K562 (cell line): Measurements from ENCODE around the gene ZNF124. TPM values are rescaled to one million over a fixed set of nuclear protein-coding genes. Genes with fewer than 3 reads are reported as not detected.
A peak's percentile ranks its signal among the peaks of the same experiment; 100 is the strongest.

Source experiments
- CGGBP1 ChIP-seq: fragments of 250-450 bp; sonication (Bioruptor Pico); IDR thresholded peaks from 2 replicates; pipeline ENCODE4 v1.9.0; 2021; ENCODE audit warnings: mild to moderate bottlenecking
- DLX4 ChIP-seq: fragments of 250-450 bp; sonication (Bioruptor Pico); IDR thresholded peaks from 2 replicates; pipeline ENCODE4 v1.6.1; 2021; ENCODE audit warnings: mild to moderate bottlenecking
- GTF2B ChIP-seq: IDR thresholded peaks from 2 replicates; pipeline ENCODE4 v1.6.1; 2011; ENCODE audit not compliant: insufficient read length; ENCODE audit errors: extremely low read depth
- ILF3 ChIP-seq: fragments of 450-650 bp; IDR thresholded peaks from 2 replicates; pipeline ENCODE4 v1.6.1; 2018; ENCODE audit warnings: antibody characterized with exemption, mild to moderate bottlenecking, moderate library complexity, borderline replicate concordance
- NFIC ChIP-seq: fragments of 450-650 bp; IDR thresholded peaks from 2 replicates; pipeline ENCODE4 v1.6.1; 2017; ENCODE audit warnings: mild to moderate bottlenecking, inconsistent platforms
- NFYB ChIP-seq: IDR thresholded peaks from 2 replicates; pipeline ENCODE4 v1.6.1; 2011; ENCODE audit warnings: mild to moderate bottlenecking, moderate library complexity; ENCODE audit not compliant: insufficient read length; ENCODE audit errors: extremely low read depth
- NONO ChIP-seq, 2 experiments: fragments of 200-400 bp in 1 of 2; fragments of 450-650 bp in 1 of 2; formaldehyde crosslinking in 1 of 2; IDR thresholded peaks; 2 replicates each; pipeline ENCODE4 v1.6.1; 2017; ENCODE audit warnings: low read depth in 2 of 2, mild to moderate bottlenecking in 2 of 2, moderate library complexity in 2 of 2, low read length in 1 of 2
- NR4A1 ChIP-seq, 2 experiments: fragments of 250-450 bp in 1 of 2; fragments of 450-650 bp in 1 of 2; sonication (Bioruptor Pico) in 1 of 2; IDR thresholded peaks; 2 replicates each; pipeline versions ENCODE4 v1.4.0 to v1.6.1; 2016 to 2020; ENCODE audit warnings: mild to moderate bottlenecking in 2 of 2, missing compliant biosample characterization in 1 of 2, missing genetic modification characterization in 1 of 2, moderate library complexity in 1 of 2
- PHF21A ChIP-seq: fragments of 450-650 bp; IDR thresholded peaks from 2 replicates; pipeline ENCODE4 v1.6.1; 2017; ENCODE audit warnings: low read depth, borderline replicate concordance
- POLR3G ChIP-seq: IDR thresholded peaks from 2 replicates; pipeline ENCODE4 v1.6.1; 2011; ENCODE audit not compliant: insufficient read length, insufficient replicate concordance; ENCODE audit errors: extremely low read depth
- RFX7 ChIP-seq: fragments of 250-450 bp; sonication (Bioruptor Pico); IDR thresholded peaks from 2 replicates; pipeline ENCODE4 v1.5.1; 2021; ENCODE audit warnings: mild to moderate bottlenecking
- TRIM24 ChIP-seq, 2 experiments: fragments of 450-650 bp; IDR thresholded peaks; 2 replicates each; pipeline ENCODE4 v1.6.1; 2016
- ZKSCAN8 ChIP-seq: fragments of 200-800 bp; sonication (Bioruptor generic); IDR thresholded peaks from 2 replicates; pipeline ENCODE4 v1.6.1; 2016; ENCODE audit warnings: missing genetic modification characterization, missing compliant biosample characterization
- ZNF140 ChIP-seq: fragments of 250-450 bp; sonication (Bioruptor Pico); IDR thresholded peaks from 2 replicates; pipeline ENCODE4 v1.8.0; 2021; ENCODE audit warnings: moderate library complexity, mild to moderate bottlenecking, inconsistent platforms
- ZNF280A ChIP-seq: fragments of 450-650 bp; IDR thresholded peaks from 2 replicates; pipeline ENCODE4 v1.6.1; 2018; ENCODE audit warnings: mild to moderate bottlenecking, low read depth; ENCODE audit not compliant: partially characterized antibody
- ZNF407 ChIP-seq: fragments of 450-650 bp; IDR thresholded peaks from 2 replicates; pipeline ENCODE4 v1.6.1; 2016; ENCODE audit warnings: low read depth
- ZNF695 ChIP-seq: fragments of 450-650 bp; formaldehyde crosslinking; IDR thresholded peaks from 2 replicates; pipeline ENCODE4 v1.4.0; 2020; ENCODE audit warnings: mild to moderate bottlenecking, moderate library complexity
- polyA plus RNA-seq, 8 experiments: library from polyadenylated mRNA; depleted of rRNA in 4 of 8; stranded (reverse) in 5 of 8; unstranded in 3 of 8; fragments of >200 nt; fragmentation: Nextera tagmentation in 2 of 8; fragmentation: Illumina TruSeq in 1 of 8; extraction: Ambion mirVana in 2 of 8; extraction: Trizol in 1 of 8; gene quantifications; 2 replicates each; pipeline versions ENCODE4 v1.2.1 to v1.2.3, GENCODE V29; 2011 to 2014; ENCODE audit warnings: inconsistent platforms in 1 of 8, missing spikeins in 1 of 8
- total RNA-seq, 7 experiments: library from RNA; depleted of rRNA in 6 of 7; stranded (reverse); fragments of >200 nt in 6 of 7; fragmentation: Illumina TruSeq in 2 of 7; extraction: Trizol in 2 of 7; gene quantifications; 2 replicates each; pipeline versions ENCODE4 v1.2.1 to v1.2.3, GENCODE V29; 2011 to 2021; ENCODE audit warnings: low replicate concordance in 1 of 7

ZNF124 gene
- total and polyA plus RNA-seq, 9 of the 15 experiments (the other 6 are each of a cell fraction or from before 2014, with no cell fraction given): 7.6 to 71.5 (median 20.2) TPM

GRCh38 chr1:247118946-247119446 lies 52.8 kb downstream of the ZNF124 start (continued):
- TF ChIP-seq PHF21A: no peak
- no peak for TF ChIP-seq NONO (IDR thresholded peaks at IDR 0.05; ENCODE audit: low read depth in 2 of 2, low read length in 1 of 2)
- no peak for TF ChIP-seq GTF2B
- no peak for TF ChIP-seq ZNF695 (CRISPR knock-in tag)
- no peak for TF ChIP-seq ILF3
- TF ChIP-seq NFYB: no peak
- TF ChIP-seq TRIM24 (IDR thresholded peaks at IDR 0.05): peak in 1 of 2 experiments; percentile 38; a peak in 1 of 4 replicates
- TF ChIP-seq ZKSCAN8 (CRISPR knock-in tag): no peak
- TF ChIP-seq NFIC: no peak
- TF ChIP-seq ZNF280A: no peak
- no peak for TF ChIP-seq CGGBP1 (CRISPR knock-in tag)
- no peak for TF ChIP-seq ZNF407
- TF ChIP-seq RFX7 (CRISPR knock-in tag): no peak
- no peak for TF ChIP-seq NR4A1 (CRISPR knock-in tag; IDR thresholded peaks at IDR 0.05)
- no peak for TF ChIP-seq NR4A1 (tag; IDR thresholded peaks at IDR 0.05)
- no peak for TF ChIP-seq POLR3G
- TF ChIP-seq ZNF140 (CRISPR knock-in tag): no peak
- TF ChIP-seq DLX4 (CRISPR knock-in tag): no peak
